Measurements from ENCODE around the gene CACNA1G.

Gene CACNA1G

GRCh38 chr17:50558091-50558490, 2.4 kb upstream of the CACNA1G start:
- peaks cover 34% of the 10 kb centered on the region for H3K4me1 ChIP-seq (ENCODE audit: control insufficient read depth, insufficient read depth, low read length)
- no peak overlapping the region for H3K27ac ChIP-seq (ENCODE audit: insufficient read depth, low read depth, low read length, poor library complexity, severe bottlenecking)
- 65 to 69% methylated on average over 4 of the region's 4 CpGs for WGBS, 2 experiments
- no peak overlapping the region for H3K4me3 ChIP-seq (ENCODE audit: insufficient read depth, low read depth, low read length)
- no peaks in the 10 kb centered on the region for H3K36me3 ChIP-seq (ENCODE audit: control insufficient read depth, insufficient read depth, low read length)
- H3K27me3 ChIP-seq (ENCODE audit: control insufficient read depth, insufficient read depth, low read length, poor library complexity, severe bottlenecking): peaks cover 51% of the 10 kb centered on the region
- H3K9me3 ChIP-seq (ENCODE audit: control insufficient read depth, low read length): no peaks in the 10 kb centered on the region

- peaks cover 39% of the 10 kb centered on the region for H3K4me1 ChIP-seq (ENCODE audit: control insufficient read depth, insufficient read depth, low read length)
- no peak overlapping the region for H3K27ac ChIP-seq (ENCODE audit: insufficient read depth, low read depth, low read length, poor library complexity, severe bottlenecking)
- peak overlapping the region; percentile 58 for H3K4me3 ChIP-seq (ENCODE audit: insufficient read depth, low read depth, low read length)
- WGBS, 2 experiments: 7 to 8% methylated on average over 18 of the region's 18 CpGs
- H3K9me3 ChIP-seq (ENCODE audit: control insufficient read depth, low read length): no peaks in the 10 kb centered on the region
- no peaks in the 10 kb centered on the region for H3K36me3 ChIP-seq (ENCODE audit: control insufficient read depth, insufficient read depth, low read length)
- H3K27me3 ChIP-seq (ENCODE audit: control insufficient read depth, insufficient read depth, low read length, poor library complexity, severe bottlenecking): peaks cover 56% of the 10 kb centered on the region
These were observed 2.0 kb upstream of the CACNA1G start for GRCh38 chr17:50558581-50558940.

GRCh38 chr17:50558941-50559614, 1.4 kb upstream of the CACNA1G start:
- Histone ChIP-seq H3K36me3 (ENCODE audit: control insufficient read depth, insufficient read depth, low read length) (no peaks in the 10 kb centered on the region), H3K27me3 (ENCODE audit: control insufficient read depth, insufficient read depth, low read length, poor library complexity, severe bottlenecking) (peaks cover 61% of the 10 kb centered on the region), H3K9me3 (ENCODE audit: control insufficient read depth, low read length) (no peaks in the 10 kb centered on the region), H3K27ac (ENCODE audit: insufficient read depth, low read depth, low read length, poor library complexity, severe bottlenecking) (no peak overlapping the region), H3K4me3 (ENCODE audit: insufficient read depth, low read depth, low read length) (peak overlapping the region; percentile 58), H3K4me1 (ENCODE audit: control insufficient read depth, insufficient read depth, low read length) (peaks cover 44% of the 10 kb centered on the region)
- WGBS, 2 experiments: 1% methylated on average over 55 of the region's 55 CpGs

- 1% methylated on average over 27 of the region's 27 CpGs for WGBS, 2 experiments
- Histone ChIP-seq H3K27me3 (ENCODE audit: control insufficient read depth, insufficient read depth, low read length, poor library complexity, severe bottlenecking) (peaks cover 68% of the 10 kb centered on the region), H3K9me3 (ENCODE audit: control insufficient read depth, low read length) (no peaks in the 10 kb centered on the region), H3K27ac (ENCODE audit: insufficient read depth, low read depth, low read length, poor library complexity, severe bottlenecking) (peak overlapping the region; percentile 75), H3K36me3 (ENCODE audit: control insufficient read depth, insufficient read depth, low read length) (no peaks in the 10 kb centered on the region), H3K4me1 (ENCODE audit: control insufficient read depth, insufficient read depth, low read length) (peaks cover 51% of the 10 kb centered on the region), H3K4me3 (ENCODE audit: insufficient read depth, low read depth, low read length) (peak overlapping the region; percentile 58)
These were observed 786 bp upstream of the CACNA1G start for GRCh38 chr17:50559674-50560184.

- H3K4me1 ChIP-seq (ENCODE audit: control insufficient read depth, insufficient read depth, low read length): peaks cover 64% of the 10 kb centered on the region
- no peaks in the 10 kb centered on the region for H3K36me3 ChIP-seq (ENCODE audit: control insufficient read depth, insufficient read depth, low read length)
- peak overlapping the region; percentile 58 for H3K4me3 ChIP-seq (ENCODE audit: insufficient read depth, low read depth, low read length)
- H3K27ac ChIP-seq (ENCODE audit: insufficient read depth, low read depth, low read length, poor library complexity, severe bottlenecking): no peak overlapping the region
- H3K27me3 ChIP-seq (ENCODE audit: control insufficient read depth, insufficient read depth, low read length, poor library complexity, severe bottlenecking): peaks cover 69% of the 10 kb centered on the region
- no peaks in the 10 kb centered on the region for H3K9me3 ChIP-seq (ENCODE audit: control insufficient read depth, low read length)
- WGBS, 2 experiments: 0% methylated on average over 88 of the region's 88 CpGs
These were observed 623 bp downstream of the CACNA1G start for GRCh38 chr17:50560931-50561745.

- WGBS, 2 experiments: 0% methylated on average over 21 of the region's 27 CpGs
- Histone ChIP-seq H3K9me3 (ENCODE audit: control insufficient read depth, low read length) (no peaks in the 10 kb centered on the region), H3K27ac (ENCODE audit: insufficient read depth, low read depth, low read length, poor library complexity, severe bottlenecking) (no peak overlapping the region), H3K27me3 (ENCODE audit: control insufficient read depth, insufficient read depth, low read length, poor library complexity, severe bottlenecking) (peaks cover 69% of the 10 kb centered on the region), H3K36me3 (ENCODE audit: control insufficient read depth, insufficient read depth, low read length) (no peaks in the 10 kb centered on the region), H3K4me1 (ENCODE audit: control insufficient read depth, insufficient read depth, low read length) (peaks cover 70% of the 10 kb centered on the region), H3K4me3 (ENCODE audit: insufficient read depth, low read depth, low read length) (peak overlapping the region; percentile 58)
These were observed 1.2 kb downstream of the CACNA1G start for GRCh38 chr17:50561746-50562141.

- no peaks in the 10 kb centered on the region for H3K36me3 ChIP-seq (ENCODE audit: control insufficient read depth, insufficient read depth, low read length)
- no peaks in the 10 kb centered on the region for H3K9me3 ChIP-seq (ENCODE audit: control insufficient read depth, low read length)
- peaks cover 70% of the 10 kb centered on the region for H3K4me1 ChIP-seq (ENCODE audit: control insufficient read depth, insufficient read depth, low read length)
- H3K27me3 ChIP-seq (ENCODE audit: control insufficient read depth, insufficient read depth, low read length, poor library complexity, severe bottlenecking): peaks cover 68% of the 10 kb centered on the region
- 3 to 5% methylated on average over 22 of the region's 22 CpGs for WGBS, 2 experiments
- no peak overlapping the region for H3K27ac ChIP-seq (ENCODE audit: insufficient read depth, low read depth, low read length, poor library complexity, severe bottlenecking)
- H3K4me3 ChIP-seq (ENCODE audit: insufficient read depth, low read depth, low read length): peak overlapping the region; percentile 31
These were observed 2.0 kb downstream of the CACNA1G start for GRCh38 chr17:50562242-50563091.

- H3K27ac ChIP-seq (ENCODE audit: insufficient read depth, low read depth, low read length, poor library complexity, severe bottlenecking): no peak overlapping the region
- H3K9me3 ChIP-seq (ENCODE audit: control insufficient read depth, low read length): no peaks in the 10 kb centered on the region
- peaks cover 62% of the 10 kb centered on the region for H3K27me3 ChIP-seq (ENCODE audit: control insufficient read depth, insufficient read depth, low read length, poor library complexity, severe bottlenecking)
- peaks cover 63% of the 10 kb centered on the region for H3K4me1 ChIP-seq (ENCODE audit: control insufficient read depth, insufficient read depth, low read length)
- 33 to 34% methylated on average over 4 of the region's 4 CpGs for WGBS, 2 experiments
- no peaks in the 10 kb centered on the region for H3K36me3 ChIP-seq (ENCODE audit: control insufficient read depth, insufficient read depth, low read length)
- H3K4me3 ChIP-seq (ENCODE audit: insufficient read depth, low read depth, low read length): peak overlapping the region; percentile 31
These were observed 2.6 kb downstream of the CACNA1G start for GRCh38 chr17:50563092-50563511.

- H3K27me3 ChIP-seq (ENCODE audit: control insufficient read depth, insufficient read depth, low read length, poor library complexity, severe bottlenecking): peaks cover 43% of the 10 kb centered on the region
- H3K27ac ChIP-seq (ENCODE audit: insufficient read depth, low read depth, low read length, poor library complexity, severe bottlenecking): no peak overlapping the region
- 43 to 50% methylated on average over 19 of the region's 19 CpGs for WGBS, 2 experiments
- H3K36me3 ChIP-seq (ENCODE audit: control insufficient read depth, insufficient read depth, low read length): no peaks in the 10 kb centered on the region
- no peaks in the 10 kb centered on the region for H3K9me3 ChIP-seq (ENCODE audit: control insufficient read depth, low read length)
- no peak overlapping the region for H3K4me3 ChIP-seq (ENCODE audit: insufficient read depth, low read depth, low read length)
- peaks cover 60% of the 10 kb centered on the region for H3K4me1 ChIP-seq (ENCODE audit: control insufficient read depth, insufficient read depth, low read length)
These were observed 4.4 kb downstream of the CACNA1G start for GRCh38 chr17:50564916-50565315.

Data from ectodermal cell (in vitro differentiated cells).